GM23248 (cell line): ENCODE results near the gene EPB41L4B. TPM values are rescaled to one million over a fixed set of nuclear protein-coding genes. Genes with fewer than 3 reads are reported as not detected.

Source experiments
- DNase-seq: peaks from one replicate; pipeline ENCODE4 v3.0.0-alpha.2; 2015
- H2AFZ ChIP-seq: fragments of 200-600 bp; sonication (generic); 2 replicates; pipeline ENCODE4 v1.6.1; 2016; ENCODE audit warnings: antibody characterized with exemption
- H3F3A ChIP-seq: fragments of 200-600 bp; sonication (generic); 2 replicates; pipeline ENCODE4 v1.6.1; 2016; ENCODE audit warnings: mild to moderate bottlenecking, antibody characterized with exemption, mixed run types; ENCODE audit not compliant: insufficient read depth
- H3K27ac ChIP-seq: fragments of 200-600 bp; sonication (generic); 2 replicates; pipeline ENCODE4 v1.5.1; 2016; ENCODE audit warnings: mild to moderate bottlenecking
- H3K27me3 ChIP-seq: fragments of 200-600 bp; sonication (generic); replicated peaks from 2 replicates; pipeline ENCODE4 v1.6.1; 2016; ENCODE audit warnings: mild to moderate bottlenecking; ENCODE audit not compliant: insufficient read depth
- H3K36me3 ChIP-seq: fragments of 200-600 bp; sonication (generic); 2 replicates; pipeline ENCODE4 v1.6.1; 2016; ENCODE audit warnings: low read depth, mild to moderate bottlenecking
- H3K4me1 ChIP-seq: fragments of 200-600 bp; sonication (generic); 2 replicates; pipeline ENCODE4 v1.6.1; 2016; ENCODE audit warnings: mild to moderate bottlenecking; ENCODE audit not compliant: insufficient read depth
- H3K4me2 ChIP-seq: fragments of 200-600 bp; sonication (generic); one replicate; pipeline ENCODE4 v1.6.1; 2016; ENCODE audit warnings: mild to moderate bottlenecking; ENCODE audit not compliant: unreplicated experiment
- H3K4me3 ChIP-seq: fragments of 200-600 bp; sonication (generic); 2 replicates; pipeline ENCODE4 v1.5.1; 2016; ENCODE audit warnings: mild to moderate bottlenecking
- H3K79me2 ChIP-seq: fragments of 200-600 bp; sonication (generic); 2 replicates; pipeline ENCODE4 v1.6.1; 2016; ENCODE audit warnings: mild to moderate bottlenecking; ENCODE audit not compliant: insufficient read depth
- H3K9ac ChIP-seq: fragments of 200-600 bp; sonication (generic); 2 replicates; pipeline ENCODE4 v1.6.1; 2016; ENCODE audit warnings: mild to moderate bottlenecking
- H3K9me2 ChIP-seq: fragments of 200-600 bp; sonication (generic); 2 replicates; pipeline ENCODE4 v1.6.1; 2016; ENCODE audit warnings: mixed run types, mild to moderate bottlenecking, moderate library complexity; ENCODE audit not compliant: insufficient read depth
- H3K9me3 ChIP-seq: fragments of 200-600 bp; sonication (generic); one replicate; pipeline ENCODE4 v1.6.1; 2017; ENCODE audit warnings: low read depth
- H4K20me1 ChIP-seq: fragments of 200-600 bp; sonication (generic); 2 replicates; pipeline ENCODE4 v1.6.0; 2016; ENCODE audit not compliant: insufficient read depth
- EZH2 ChIP-seq: fragments of 200-600 bp; sonication (generic); IDR thresholded peaks from 2 replicates; pipeline ENCODE4 v1.6.1; 2018; ENCODE audit warnings: antibody characterized with exemption, mild to moderate bottlenecking; ENCODE audit not compliant: insufficient read depth, poor library complexity, severe bottlenecking
- EZH2phosphoT487 ChIP-seq: fragments of 200-600 bp; sonication (generic); IDR thresholded peaks from 2 replicates; pipeline ENCODE4 v1.6.1; 2018; ENCODE audit warnings: antibody characterized with exemption, moderate library complexity, mild to moderate bottlenecking, low read depth; ENCODE audit not compliant: insufficient read depth
- WGBS, 2 experiments: methylation state at CpG; one replicate each; pipeline ENCODE4 v1.1.6; 2015 to 2017; ENCODE audit warnings: low lambda C conversion rate in 2 of 2, low coverage in 1 of 2; ENCODE audit errors: missing lambda C conversion rate in 2 of 2; 5-methylcytosine and 5-hydroxymethylcytosine counted together
- in situ Hi-C: fragments of 300-500 bp; cut with MboI; formaldehyde crosslinking; loops from 2 replicates; pipeline ENCODE4 v1.15.0; 2020
- polyA plus RNA-seq: library from polyadenylated mRNA; unstranded; fragments of >200 nt; fragmentation: Nextera tagmentation; extraction: Ambion mirVana; gene quantifications from 2 replicates; pipeline ENCODE4 v1.2.1, GENCODE V29; 2016
- total RNA-seq: library from RNA; depleted of rRNA; stranded (reverse); fragments of >200 nt; shearing (Covaris generic); gene quantifications from 2 replicates; pipeline ENCODE4 v1.2.3, GENCODE V29; 2014

EPB41L4B gene
- total and polyA plus RNA-seq, 2 experiments from 2014 or later = 0.33 to 0.76 TPM

DNA sequence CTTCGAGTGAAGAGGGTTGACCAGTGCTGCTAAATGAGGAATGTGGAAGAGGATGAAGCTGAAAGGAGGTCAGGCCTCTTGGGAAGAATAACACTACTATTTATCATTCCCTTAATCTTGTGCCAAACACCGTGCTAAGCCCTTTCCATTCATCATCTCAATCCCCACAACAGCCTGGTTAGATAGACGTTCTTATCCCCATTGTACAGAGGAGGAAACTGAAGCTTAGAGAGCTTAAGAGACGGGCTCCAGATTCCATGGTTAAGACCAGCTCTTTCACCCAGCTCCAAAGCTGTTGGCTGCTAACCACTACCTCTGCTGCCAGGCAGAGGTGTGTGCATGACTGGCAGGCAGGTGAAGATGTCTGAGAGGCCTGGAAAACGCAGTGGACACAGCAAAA is 868 bp upstream of the EPB41L4B start:
- H4K20me1 ChIP-seq = no peaks in the 10 kb centered on the region
- TF ChIP-seq EZH2phosphoT487 (no peak), EZH2 (no peak)
- peaks cover 17% of the 10 kb centered on the region; the same call in 1 of the 2 replicates for H3K27me3 ChIP-seq
- H3K9me2 ChIP-seq = no peaks in the 10 kb centered on the region
- no peak overlapping the region for H3K9ac ChIP-seq
- no peak overlapping the region for H2AFZ ChIP-seq
- 28 to 29% methylated on average over 5 of the region's 5 CpGs for WGBS, 2 experiments
- H3K9me3 ChIP-seq = no peaks in the 10 kb centered on the region
- in situ Hi-C loops = no loop called here
- H3K4me1 ChIP-seq = peaks cover 1% of the 10 kb centered on the region; the same call in 1 of the 2 replicates
- no peaks in the 10 kb centered on the region for H3K79me2 ChIP-seq
- H3K4me2 ChIP-seq = no peak overlapping the region
- H3K27ac ChIP-seq = no peak overlapping the region
- no peaks in the 10 kb centered on the region for H3K36me3 ChIP-seq
- H3K4me3 ChIP-seq = no peak overlapping the region
- no peak for DNase-seq
- H3F3A ChIP-seq = peaks cover 3% of the 10 kb centered on the region; the same call in 1 of the 2 replicates

DNA sequence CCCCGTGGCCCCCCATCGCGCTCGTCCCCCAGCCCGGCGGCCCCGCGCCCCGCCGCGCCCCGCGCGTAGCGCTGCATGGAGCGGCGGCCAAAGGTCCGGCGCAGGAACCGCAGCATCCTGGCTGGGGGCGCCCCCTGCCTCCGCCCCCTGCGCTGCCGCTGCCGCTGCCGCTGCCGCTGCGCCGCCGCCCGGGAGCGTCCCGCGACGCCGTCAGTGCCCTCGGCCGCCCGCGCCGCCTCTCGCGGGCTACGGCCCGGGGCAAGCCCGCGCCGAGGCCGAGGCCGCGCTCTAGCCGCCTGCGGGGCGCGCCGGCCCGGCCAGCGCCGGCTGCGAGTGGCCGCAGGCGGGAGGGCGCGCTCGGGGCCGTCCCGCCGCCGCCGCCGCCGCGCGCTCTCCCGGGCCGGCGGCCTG is 523 bp downstream of the EPB41L4B start:
- no peak overlapping the region for H3K27ac ChIP-seq
- peaks cover 7% of the 10 kb centered on the region; the same call in 1 of the 2 replicates for H3F3A ChIP-seq
- H3K4me1 ChIP-seq = peaks cover 10% of the 10 kb centered on the region
- H3K79me2 ChIP-seq = no peaks in the 10 kb centered on the region
- DNase-seq = peak; percentile 54
- no peak overlapping the region for H2AFZ ChIP-seq
- no peak overlapping the region for H3K9ac ChIP-seq
- no peaks in the 10 kb centered on the region for H3K9me2 ChIP-seq
- H3K9me3 ChIP-seq = no peaks in the 10 kb centered on the region
- in situ Hi-C loops = no loop called here
- no peak overlapping the region; the same call in 1 of the 2 replicates for H3K4me3 ChIP-seq
- H3K36me3 ChIP-seq = no peaks in the 10 kb centered on the region
- 1 to 2% methylated on average over 25 to 45 of the region's 77 CpGs for WGBS, 2 experiments
- TF ChIP-seq EZH2 (no peak), EZH2phosphoT487 (no peak)
- peaks cover 17% of the 10 kb centered on the region; the same call in 1 of the 2 replicates for H3K27me3 ChIP-seq
- no peaks in the 10 kb centered on the region for H4K20me1 ChIP-seq
- H3K4me2 ChIP-seq = no peak overlapping the region

- 11 to 64% methylated on average over 3 to 36 of the region's 42 CpGs for WGBS, 2 experiments
- Histone ChIP-seq H4K20me1 (no peaks in the 10 kb centered on the region), H3K4me1 (peaks cover 10% of the 10 kb centered on the region), H3K9me2 (no peaks in the 10 kb centered on the region), H3K79me2 (no peaks in the 10 kb centered on the region), H3K4me2 (peak overlapping the region; percentile 49), H3K27ac (no peak overlapping the region), H3K4me3 (peak overlapping the region; percentile 52), H3K9ac (no peak overlapping the region), H3K36me3 (no peaks in the 10 kb centered on the region), H3K27me3 (peaks cover 17% of the 10 kb centered on the region; the same call in 1 of the 2 replicates), H3K9me3 (no peaks in the 10 kb centered on the region), H2AFZ (no peak overlapping the region), H3F3A (peaks cover 7% of the 10 kb centered on the region; the same call in 1 of the 2 replicates)
- TF ChIP-seq EZH2phosphoT487 (no peak), EZH2 (no peak)
- DNase-seq = peak; percentile 38
- in situ Hi-C loops = no loop called here
Measured at GRCh38 chr9:109319626-109320241, 1.1 kb downstream of the EPB41L4B start.

DNA sequence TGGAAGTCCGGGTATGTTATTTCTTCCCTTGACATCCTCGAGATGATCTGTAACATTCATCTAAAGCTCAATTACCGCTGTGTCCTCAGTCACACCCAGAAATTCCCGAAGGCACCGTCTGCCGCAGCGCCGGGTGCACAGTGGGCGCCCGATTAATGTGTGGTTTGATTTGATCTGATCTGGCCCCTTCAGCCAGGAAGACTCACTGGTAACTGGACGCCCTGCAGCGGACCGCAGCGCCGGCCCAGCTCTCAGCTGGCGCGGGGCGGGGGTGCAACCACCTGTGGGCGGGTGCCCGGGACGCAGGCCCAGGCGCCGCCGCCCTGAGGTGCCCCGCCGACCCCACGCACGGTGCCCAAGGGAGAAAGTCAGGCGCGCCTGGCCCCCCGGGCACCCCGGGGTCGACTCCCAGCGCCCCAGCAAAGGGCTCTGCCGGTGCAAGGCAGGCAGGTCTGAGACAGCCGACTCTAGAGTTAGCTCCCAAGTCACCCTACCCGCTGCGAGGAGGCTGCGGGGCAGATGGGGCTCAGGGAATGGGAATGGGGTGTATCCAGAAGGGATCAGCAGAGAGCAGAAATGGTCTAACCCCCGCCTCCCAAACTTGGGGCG is 1.7 kb downstream of the EPB41L4B start:
- no peak overlapping the region for H3K4me2 ChIP-seq
- H3K9ac ChIP-seq = no peak overlapping the region
- no peaks in the 10 kb centered on the region for H3K9me2 ChIP-seq
- peaks cover 17% of the 10 kb centered on the region; the same call in 1 of the 2 replicates for H3K27me3 ChIP-seq
- H4K20me1 ChIP-seq = no peaks in the 10 kb centered on the region
- H3K9me3 ChIP-seq = no peaks in the 10 kb centered on the region
- WGBS, 2 experiments = 71 to 74% methylated on average over 19 to 23 of the region's 41 CpGs
- peaks cover 7% of the 10 kb centered on the region; the same call in 1 of the 2 replicates for H3F3A ChIP-seq
- no peaks in the 10 kb centered on the region for H3K79me2 ChIP-seq
- H2AFZ ChIP-seq = no peak overlapping the region
- H3K4me3 ChIP-seq = 0 out of 2 replicates have a peak overlapping the region, but pooled peaks have one; percentile 52
- in situ Hi-C loops = no loop called here
- H3K4me1 ChIP-seq = peaks cover 10% of the 10 kb centered on the region
- no peaks in the 10 kb centered on the region for H3K36me3 ChIP-seq
- H3K27ac ChIP-seq = no peak overlapping the region
- no peak for TF ChIP-seq EZH2phosphoT487
- no peak for TF ChIP-seq EZH2
- no peak for DNase-seq
